K562 (cell line): ENCODE results near the gene AADAC. TPM values are rescaled to one million over a fixed set of nuclear protein-coding genes. Genes with fewer than 3 reads are reported as not detected.

Experiments
- AFF1 ChIP-seq, 2 experiments: fragments of 450-650 bp; IDR thresholded peaks; 2 replicates each; pipeline ENCODE4 v1.6.1; 2018; ENCODE audit warnings: mild to moderate bottlenecking in 2 of 2, low read depth in 1 of 2; ENCODE audit not compliant: partially characterized antibody in 2 of 2
- EP300 ChIP-seq: IDR thresholded peaks from 2 replicates; pipeline ENCODE4 v1.6.1; 2012; ENCODE audit warnings: low read length, improper control_type of control experiment
- EWSR1 ChIP-seq: fragments of 450-650 bp; IDR thresholded peaks from 2 replicates; pipeline ENCODE4 v1.6.1; 2018; ENCODE audit warnings: borderline replicate concordance, mild to moderate bottlenecking, low read depth, moderate library complexity; ENCODE audit not compliant: partially characterized antibody
- FOXA3 ChIP-seq, 2 experiments: fragments of 450-650 bp in 1 of 2; sonication (generic) in 1 of 2; formaldehyde crosslinking; IDR thresholded peaks in 1 of 2; conservative IDR thresholded peaks in 1 of 2; 2 replicates each; pipeline versions ENCODE4 v1.4.0 to v1.8.0; 2020 to 2022; ENCODE audit warnings: mild to moderate bottlenecking in 2 of 2, missing genetic modification reagents in 1 of 2
- FOXM1 ChIP-seq, 2 experiments: fragments of 450-650 bp in 1 of 2; sonication (generic) in 1 of 2; formaldehyde crosslinking in 1 of 2; IDR thresholded peaks; 2 replicates each; pipeline versions ENCODE4 v1.6.1 to v1.9.0; 2017 to 2022; ENCODE audit warnings: low read depth in 2 of 2, mild to moderate bottlenecking in 2 of 2, missing genetic modification reagents in 1 of 2, moderate library complexity in 1 of 2
- HES1 ChIP-seq: fragments of 450-650 bp; IDR thresholded peaks from 2 replicates; pipeline ENCODE4 v1.6.1; 2016; ENCODE audit warnings: low read depth, mild to moderate bottlenecking, moderate library complexity
- MBD1 ChIP-seq: fragments of 250-450 bp; sonication (Bioruptor Pico); IDR thresholded peaks from 2 replicates; pipeline ENCODE4 v1.8.0; 2022; ENCODE audit warnings: inconsistent platforms
- MTA3 ChIP-seq: fragments of 450-650 bp; formaldehyde crosslinking; IDR thresholded peaks from 2 replicates; pipeline ENCODE4 v1.6.1; 2017; ENCODE audit warnings: mild to moderate bottlenecking, borderline replicate concordance
- SMAD4 ChIP-seq: fragments of 250-450 bp; sonication (Bioruptor Pico); conservative IDR thresholded peaks from 2 replicates; pipeline ENCODE4 v1.8.0; 2021; ENCODE audit warnings: inconsistent platforms, mild to moderate bottlenecking, moderate library complexity
- SRSF9 ChIP-seq: fragments of 200-400 bp; formaldehyde crosslinking; IDR thresholded peaks from 2 replicates; pipeline ENCODE4 v1.6.1; 2017; ENCODE audit warnings: low read depth, low read length, borderline replicate concordance
- STAT5A ChIP-seq: IDR thresholded peaks from 2 replicates; pipeline ENCODE4 v1.6.1; 2012; ENCODE audit warnings: low read length, inconsistent platforms, borderline replicate concordance
- ZBTB49 ChIP-seq: sonication (generic); formaldehyde crosslinking; IDR thresholded peaks from 2 replicates; pipeline ENCODE4 v1.8.0; 2022; ENCODE audit warnings: missing genetic modification reagents, mild to moderate bottlenecking, borderline replicate concordance
- ZNF639 ChIP-seq, 2 experiments: fragments of 200-800 bp in 1 of 2; sonication (Bioruptor generic) in 1 of 2; sonication (generic) in 1 of 2; formaldehyde crosslinking in 1 of 2; IDR thresholded peaks in 1 of 2; conservative IDR thresholded peaks in 1 of 2; 2 replicates each; pipeline versions ENCODE4 v1.5.0 to v1.6.1; 2016 to 2020; ENCODE audit warnings: missing compliant biosample characterization in 1 of 2, missing genetic modification characterization in 1 of 2, missing genetic modification reagents in 1 of 2
- polyA plus RNA-seq, 8 experiments: library from polyadenylated mRNA; depleted of rRNA in 4 of 8; stranded (reverse) in 5 of 8; unstranded in 3 of 8; fragments of >200 nt; fragmentation: Nextera tagmentation in 2 of 8; fragmentation: Illumina TruSeq in 1 of 8; extraction: Ambion mirVana in 2 of 8; extraction: Trizol in 1 of 8; gene quantifications; 2 replicates each; pipeline versions ENCODE4 v1.2.1 to v1.2.3, GENCODE V29; 2011 to 2014; ENCODE audit warnings: inconsistent platforms in 1 of 8, missing spikeins in 1 of 8
- total RNA-seq, 7 experiments: library from RNA; depleted of rRNA in 6 of 7; stranded (reverse); fragments of >200 nt in 6 of 7; fragmentation: Illumina TruSeq in 2 of 7; extraction: Trizol in 2 of 7; gene quantifications; 2 replicates each; pipeline versions ENCODE4 v1.2.1 to v1.2.3, GENCODE V29; 2011 to 2021; ENCODE audit warnings: low replicate concordance in 1 of 7

Gene AADAC
- total and polyA plus RNA-seq, 9 of the 15 experiments (the other 6 are each of a cell fraction or from before 2014, with no cell fraction given), result 0.47 TPM; not detected in 8

GRCh38 chr3:151875759-151876158 is 61.8 kb downstream of the AADAC start (continued):
- TF ChIP-seq ZBTB49 (CRISPR knock-in tag) (no peak), EP300 (peak; percentile 37; the same call in 1 of the 2 replicates), SMAD4 (0 out of 2 replicates have a peak, but pooled peaks have one; percentile 27), ZNF639 (CRISPR knock-in tag; conservative IDR thresholded peaks at IDR 0.05 in 1 of 2, IDR thresholded peaks at IDR 0.05 in 1 of 2) (0 out of 4 replicates have a peak, but pooled peaks of 1 of the 2 experiments have one; percentile 42), EWSR1 (no peak), SRSF9 (no peak), FOXA3 (CRISPR knock-in tag; conservative IDR thresholded peaks at IDR 0.05 in 1 of 2, IDR thresholded peaks at IDR 0.05 in 1 of 2) (0 out of 4 replicates have a peak, but pooled peaks of 1 of the 2 experiments have one; percentile 13), MBD1 (no peak), HES1 (peak; percentile 67; the same call in 1 of the 2 replicates), AFF1 (IDR thresholded peaks at IDR 0.05; ENCODE audit: low read depth in 1 of 2, partially characterized antibody in 2 of 2) (peak in 1 of 2 experiments; percentile 34), MTA3 (peak; percentile 31; the same call in 1 of the 2 replicates), STAT5A (no peak), FOXM1 (IDR thresholded peaks at IDR 0.05; ENCODE audit: low read depth) (no peak), FOXM1 (CRISPR knock-in tag; IDR thresholded peaks at IDR 0.05; ENCODE audit: low read depth) (no peak)
